IMR-90 (cell line): ENCODE measurements around the gene PLXNA4. TPM values are rescaled to one million over a fixed set of nuclear protein-coding genes. Genes with fewer than 3 reads are reported as not detected.
"Not testable (repeated sequence)": the region's sequence is repeated elsewhere in the genome, so short reads cannot be mapped to it uniquely, and the experiment has no call there.

Experiments used
- ATAC-seq: fragments of 200-7000 bp; cut with Tn5 transposase; 2 replicates; pipeline ENCODE4 v1.9.1; 2020; ENCODE audit warnings: low read depth, mild to moderate bottlenecking, moderate library complexity
- BruUV-seq: library from RNA; stranded (reverse); fragments of 400-500 nt; replicated peaks from 2 replicates; lab custom pipeline; 2021; lab: Mats Ljungman, UMichigan
- CTCF ChIA-PET: fragments of 300-600 bp; formaldehyde crosslinking; extraction: SDS; loops from one replicate; lab custom pipeline; 2021; ENCODE audit warnings: antibody characterized with exemption; lab: Yijun Ruan, JAX
- POLR2A ChIA-PET: fragments of 300-600 bp; sonication (Branson Sonifier 250); formaldehyde crosslinking; loops from one replicate; lab custom pipeline; 2022; ENCODE audit warnings: antibody characterized with exemption; ENCODE audit not compliant: unreplicated experiment; lab: Charles Lee
- DNase-seq: peaks from one replicate; pipeline ENCODE4 v3.0.0; 2013
- H2AFZ ChIP-seq: replicated peaks from 2 replicates; pipeline ENCODE3; 2013; ENCODE audit warnings: low read length, mild to moderate bottlenecking; ENCODE audit not compliant: poor library complexity
- H2AK5ac ChIP-seq: 2 replicates; pipeline ENCODE4 v1.6.1; 2013; ENCODE audit warnings: low read depth, low read length, inconsistent platforms
- H2AK9ac ChIP-seq: replicated peaks from 2 replicates; pipeline ENCODE3; 2013; ENCODE audit warnings: mild to moderate bottlenecking, low read depth, low read length, moderate library complexity; ENCODE audit not compliant: poor library complexity
- H2BK120ac ChIP-seq: 2 replicates; pipeline ENCODE4 v1.6.1; 2013; ENCODE audit warnings: low read depth, low read length, inconsistent platforms
- H2BK15ac ChIP-seq: 3 replicates; pipeline ENCODE4 v1.6.1; 2013; ENCODE audit warnings: low read depth, low read length, inconsistent platforms
- H2BK20ac ChIP-seq: 2 replicates; pipeline ENCODE4 v1.6.1; 2013; ENCODE audit warnings: low read depth, mild to moderate bottlenecking, inconsistent platforms, low read length, moderate library complexity
- H2BK5ac ChIP-seq: 2 replicates; pipeline ENCODE4 v1.6.1; 2013; ENCODE audit warnings: mild to moderate bottlenecking, low read depth, low read length, inconsistent platforms; ENCODE audit not compliant: poor library complexity, severe bottlenecking
- H3K14ac ChIP-seq: replicated peaks from 2 replicates; pipeline ENCODE4 v1.6.1; 2013; ENCODE audit warnings: low read depth, low read length, inconsistent platforms
- H3K18ac ChIP-seq: 2 replicates; pipeline ENCODE4 v1.6.1; 2013; ENCODE audit warnings: low read depth, low read length, control low read depth
- H3K23ac ChIP-seq: 2 replicates; pipeline ENCODE4 v1.6.1; 2013; ENCODE audit warnings: low read depth, low read length, inconsistent platforms
- H3K27ac ChIP-seq: 2 replicates; pipeline ENCODE4 v1.5.1; 2013; ENCODE audit warnings: mild to moderate bottlenecking, control low read depth, low read length; ENCODE audit not compliant: insufficient read depth
- H3K27me3 ChIP-seq: 2 replicates; pipeline ENCODE4 v1.6.1; 2013; ENCODE audit warnings: low read length; ENCODE audit not compliant: control insufficient read depth, insufficient read depth
- H3K36me3 ChIP-seq: 2 replicates; pipeline ENCODE4 v1.6.1; 2013; ENCODE audit warnings: low read length, mixed read lengths; ENCODE audit not compliant: control insufficient read depth, insufficient read depth
- H3K4ac ChIP-seq: 2 replicates; pipeline ENCODE4 v1.6.1; 2013; ENCODE audit warnings: low read depth, low read length, inconsistent platforms
- H3K4me1 ChIP-seq: 2 replicates; pipeline ENCODE4 v1.6.1; 2013; ENCODE audit warnings: low read length, mixed read lengths; ENCODE audit not compliant: control insufficient read depth, insufficient read depth
- H3K4me2 ChIP-seq: 2 replicates; pipeline ENCODE4 v1.6.1; 2013; ENCODE audit warnings: low read depth, mild to moderate bottlenecking, control low read depth, low read length, moderate library complexity
- H3K4me3 ChIP-seq: 2 replicates; pipeline ENCODE4 v1.5.1; 2013; ENCODE audit warnings: low read depth, mild to moderate bottlenecking, control low read depth, low read length, moderate library complexity; ENCODE audit not compliant: insufficient read depth
- H3K56ac ChIP-seq: 2 replicates; pipeline ENCODE4 v1.6.1; 2013; ENCODE audit warnings: low read length, inconsistent platforms; ENCODE audit not compliant: insufficient read depth; ENCODE audit errors: extremely low read depth
- H3K79me1 ChIP-seq, 2 experiments: 2 replicates each; pipeline ENCODE4 v1.6.1; 2013; ENCODE audit warnings: low read length in 2 of 2, inconsistent platforms in 1 of 2, low read depth in 1 of 2
- H3K9ac ChIP-seq: 2 replicates; pipeline ENCODE4 v1.6.1; 2013; ENCODE audit warnings: low read depth, low read length, control low read depth
- H3K9me1 ChIP-seq: 2 replicates; pipeline ENCODE4 v1.6.1; 2013; ENCODE audit warnings: low read length, inconsistent platforms; ENCODE audit not compliant: insufficient read depth
- H3K9me3 ChIP-seq: 2 replicates; pipeline ENCODE4 v1.6.1; 2013; ENCODE audit warnings: low read length; ENCODE audit not compliant: control insufficient read depth, insufficient read depth
- H4K20me1 ChIP-seq: 2 replicates; pipeline ENCODE4 v1.6.1; 2013; ENCODE audit warnings: low read length, inconsistent platforms; ENCODE audit not compliant: insufficient read depth
- H4K5ac ChIP-seq: 2 replicates; pipeline ENCODE4 v1.6.1; 2013; ENCODE audit warnings: mild to moderate bottlenecking, low read depth, low read length, control low read depth
- H4K8ac ChIP-seq, 2 experiments: 2 replicates each; pipeline ENCODE4 v1.6.1; 2013; ENCODE audit warnings: low read depth in 2 of 2, low read length in 2 of 2, control low read depth in 1 of 2, inconsistent platforms in 1 of 2
- H4K91ac ChIP-seq: 2 replicates; pipeline ENCODE4 v1.6.1; 2013; ENCODE audit warnings: low read depth, low read length, inconsistent platforms; ENCODE audit not compliant: insufficient read depth
- WGBS, 2 experiments: methylation state at CpG; one replicate each; pipeline versions ENCODE4 v1.1.5 to v1.1.7; 2013; ENCODE audit warnings: missing lambda C conversion rate in 2 of 2; ENCODE audit not compliant: insufficient read length in 1 of 2; ENCODE audit errors: extremely low coverage in 2 of 2; 5-methylcytosine and 5-hydroxymethylcytosine counted together
- dilution Hi-C: fragments of 300-500 bp; cut with HindIII; formaldehyde crosslinking; loops from one replicate; pipeline ENCODE4 v1.14.3; 2018; ENCODE audit warnings: low sequenced_read_pairs; ENCODE audit not compliant: unreplicated experiment
- in situ Hi-C: fragments of 300-500 bp; cut with MboI; formaldehyde crosslinking; loops from 3 replicates; pipeline ENCODE4 v1.14.3; 2019; ENCODE audit warnings: low sequenced_read_pairs, inconsistent platforms, mixed read lengths
- intact Hi-C: fragments of 100-400 bp; cut with micrococcal nuclease; formaldehyde crosslinking; loops from 2 replicates; pipeline ENCODE4 v1.10.0; 2022
- polyA plus RNA-seq, 3 experiments: library from polyadenylated mRNA; depleted of rRNA; stranded (reverse); fragments of >200 nt; gene quantifications; 2 replicates each; pipeline ENCODE4 v1.2.3, GENCODE V29; 2012; ENCODE audit warnings: low replicate concordance in 1 of 3
- total RNA-seq: library from RNA; depleted of rRNA; stranded (reverse); fragments of >200 nt; gene quantifications from 2 replicates; pipeline ENCODE4 v1.2.3, GENCODE V29; 2012

PLXNA4 gene
- total and polyA plus RNA-seq, 2 of the 4 experiments (the other 2 are of a cell fraction): under 0.01 TPM

- H3K27me3 ChIP-seq, intact Hi-C loops, H3K4me2 ChIP-seq, DNase-seq, H3K56ac ChIP-seq, H3K4ac ChIP-seq, H3K4me1 ChIP-seq, H4K20me1 ChIP-seq, H4K8ac ChIP-seq, H2AK9ac ChIP-seq, H3K79me1 ChIP-seq, CTCF ChIA-PET, H3K9me1 ChIP-seq, H4K91ac ChIP-seq, H3K18ac ChIP-seq, H3K9ac ChIP-seq, H3K36me3 ChIP-seq, H3K9me3 ChIP-seq, POLR2A ChIA-PET, H2BK20ac ChIP-seq, in situ Hi-C loops, dilution Hi-C loops, ATAC-seq, H4K5ac ChIP-seq, H3K23ac ChIP-seq, H2AK5ac ChIP-seq, H3K4me3 ChIP-seq, H2BK15ac ChIP-seq, H3K14ac ChIP-seq, H2BK5ac ChIP-seq, H3K27ac ChIP-seq, H2BK120ac ChIP-seq, BruUV-seq, H2AFZ ChIP-seq: not testable (repeated sequence)
- WGBS, 2 experiments: no CpG with 5 or more reads among the region's 8 CpGs
Measured at GRCh38 chr7:132178402-132179079, 397.7 kb downstream of the PLXNA4 start.
